HCT116 (cell line): ENCODE data around the gene TNNC1.

Source experiments
- CEBPB ChIP-seq: IDR thresholded peaks from 2 replicates; pipeline ENCODE4 v1.6.1; 2012; ENCODE audit warnings: low read depth
- EZH2 ChIP-seq: fragments of 200-600 bp; sonication (generic); IDR thresholded peaks from 2 replicates; pipeline ENCODE4 v1.6.1; 2017; ENCODE audit warnings: antibody characterized with exemption, mixed run types
- POLR2A ChIP-seq: IDR thresholded peaks from 2 replicates; pipeline ENCODE4 v1.7.0; 2011; ENCODE audit warnings: borderline replicate concordance; ENCODE audit not compliant: insufficient read depth, insufficient read length; ENCODE audit errors: extremely low read depth
- POLR2AphosphoS5 ChIP-seq: IDR thresholded peaks from 2 replicates; pipeline ENCODE4 v1.6.1; 2011; ENCODE audit warnings: mild to moderate bottlenecking, low read depth, low read length, moderate library complexity
- RAD21 ChIP-seq: IDR thresholded peaks from 2 replicates; pipeline ENCODE4 v1.6.1; 2012; ENCODE audit warnings: low read depth, mild to moderate bottlenecking
- SP1 ChIP-seq: IDR thresholded peaks from 2 replicates; pipeline ENCODE4 v1.6.1; 2012; ENCODE audit warnings: low read depth
- ZNF274 ChIP-seq: fragments of 200-500 bp; sonication (Bioruptor generic); IDR thresholded peaks from 2 replicates; pipeline ENCODE4 v1.6.1; 2014; ENCODE audit warnings: mild to moderate bottlenecking, low read depth, low read length, inconsistent platforms
- TF ChIP-seq, protein P1 (sequence below), 3 experiments: fragments of 200-600 bp in 1 of 3; sonication (generic) in 1 of 3; IDR thresholded peaks in 2 of 3; conservative IDR thresholded peaks in 1 of 3; 2 replicates each; pipeline ENCODE4 v1.5.1; 2012 to 2017; ENCODE audit warnings: low read depth in 2 of 3, low read length in 2 of 3, antibody characterized with exemption in 1 of 3, borderline replicate concordance in 1 of 3, control low read depth in 1 of 3, mild to moderate bottlenecking in 1 of 3, mixed read lengths in 1 of 3, mixed run types in 1 of 3, moderate library complexity in 1 of 3; ENCODE audit not compliant: insufficient read depth in 1 of 3

- TF ChIP-seq POLR2A (no peak), RAD21 (no peak), POLR2AphosphoS5 (no peak), EZH2 (no peak), ZNF274 (no peak), CEBPB (no peak), SP1 (no peak)
- TF ChIP-seq, protein P1, sequence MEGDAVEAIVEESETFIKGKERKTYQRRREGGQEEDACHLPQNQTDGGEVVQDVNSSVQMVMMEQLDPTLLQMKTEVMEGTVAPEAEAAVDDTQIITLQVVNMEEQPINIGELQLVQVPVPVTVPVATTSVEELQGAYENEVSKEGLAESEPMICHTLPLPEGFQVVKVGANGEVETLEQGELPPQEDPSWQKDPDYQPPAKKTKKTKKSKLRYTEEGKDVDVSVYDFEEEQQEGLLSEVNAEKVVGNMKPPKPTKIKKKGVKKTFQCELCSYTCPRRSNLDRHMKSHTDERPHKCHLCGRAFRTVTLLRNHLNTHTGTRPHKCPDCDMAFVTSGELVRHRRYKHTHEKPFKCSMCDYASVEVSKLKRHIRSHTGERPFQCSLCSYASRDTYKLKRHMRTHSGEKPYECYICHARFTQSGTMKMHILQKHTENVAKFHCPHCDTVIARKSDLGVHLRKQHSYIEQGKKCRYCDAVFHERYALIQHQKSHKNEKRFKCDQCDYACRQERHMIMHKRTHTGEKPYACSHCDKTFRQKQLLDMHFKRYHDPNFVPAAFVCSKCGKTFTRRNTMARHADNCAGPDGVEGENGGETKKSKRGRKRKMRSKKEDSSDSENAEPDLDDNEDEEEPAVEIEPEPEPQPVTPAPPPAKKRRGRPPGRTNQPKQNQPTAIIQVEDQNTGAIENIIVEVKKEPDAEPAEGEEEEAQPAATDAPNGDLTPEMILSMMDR (IDR thresholded peaks at IDR 0.05 in 2 of 3, conservative IDR thresholded peaks at IDR 0.05 in 1 of 3; ENCODE audit: borderline replicate concordance in 1 of 3, insufficient read depth in 1 of 3, low read depth in 2 of 3, low read length in 2 of 3), result no peak
Observed at GRCh38 chr3:52440249-52440551, 13.6 kb downstream of the TNNC1 start.
